ENCODE measurements around the gene CSNK1A1L.
A peak's percentile ranks its signal among the peaks of the same experiment; 100 is the strongest.
"Not testable (repeated sequence)": the region's sequence is repeated elsewhere in the genome, so short reads cannot be mapped to it uniquely, and the experiment has no call there.

The CSNK1A1L gene

GRCh38 chr13:37069597-37070103 is 35.8 kb downstream of the CSNK1A1L start:
- Histone ChIP-seq H3K9me3 (ENCODE audit: control insufficient read depth, low read length) (no peaks in the 10 kb centered on the region), H3K4me3 (ENCODE audit: insufficient read depth, low read depth, low read length) (no peak overlapping the region), H3K36me3 (ENCODE audit: control insufficient read depth, insufficient read depth, low read length) (no peaks in the 10 kb centered on the region), H3K27me3 (ENCODE audit: control insufficient read depth, insufficient read depth, low read length, poor library complexity, severe bottlenecking) (no peaks in the 10 kb centered on the region), H3K27ac (ENCODE audit: insufficient read depth, low read depth, low read length, poor library complexity, severe bottlenecking) (no peak overlapping the region), H3K4me1 (ENCODE audit: control insufficient read depth, insufficient read depth, low read length) (no peaks in the 10 kb centered on the region)
- WGBS, 2 experiments, result 94 to 95% methylated on average over 22 of the region's 22 CpGs

GRCh38 chr13:37068962-37069361 is 36.5 kb downstream of the CSNK1A1L start:
- no peak overlapping the region for H3K4me3 ChIP-seq (ENCODE audit: insufficient read depth, low read depth, low read length)
- no peaks in the 10 kb centered on the region for H3K27me3 ChIP-seq (ENCODE audit: control insufficient read depth, insufficient read depth, low read length, poor library complexity, severe bottlenecking)
- no peaks in the 10 kb centered on the region for H3K4me1 ChIP-seq (ENCODE audit: control insufficient read depth, insufficient read depth, low read length)
- H3K27ac ChIP-seq (ENCODE audit: insufficient read depth, low read depth, low read length, poor library complexity, severe bottlenecking), result no peak overlapping the region
- H3K36me3 ChIP-seq (ENCODE audit: control insufficient read depth, insufficient read depth, low read length), result no peaks in the 10 kb centered on the region
- H3K9me3 ChIP-seq (ENCODE audit: control insufficient read depth, low read length), result no peaks in the 10 kb centered on the region

GRCh38 chr13:37067874-37068273 is 37.6 kb downstream of the CSNK1A1L start:
- H3K27ac ChIP-seq (ENCODE audit: insufficient read depth, low read depth, low read length, poor library complexity, severe bottlenecking), result no peak overlapping the region
- no peaks in the 10 kb centered on the region for H3K36me3 ChIP-seq (ENCODE audit: control insufficient read depth, insufficient read depth, low read length)
- H3K4me1 ChIP-seq (ENCODE audit: control insufficient read depth, insufficient read depth, low read length), result no peaks in the 10 kb centered on the region
- H3K9me3 ChIP-seq (ENCODE audit: control insufficient read depth, low read length), result no peaks in the 10 kb centered on the region
- H3K4me3 ChIP-seq (ENCODE audit: insufficient read depth, low read depth, low read length), result no peak overlapping the region
- no peaks in the 10 kb centered on the region for H3K27me3 ChIP-seq (ENCODE audit: control insufficient read depth, insufficient read depth, low read length, poor library complexity, severe bottlenecking)
- WGBS, 2 experiments, result 78 to 92% methylated on average over 2 of the region's 2 CpGs

GRCh38 chr13:37065890-37066526 is 39.5 kb downstream of the CSNK1A1L start:
- no peaks in the 10 kb centered on the region for H3K27me3 ChIP-seq (ENCODE audit: control insufficient read depth, insufficient read depth, low read length, poor library complexity, severe bottlenecking)
- H3K9me3 ChIP-seq (ENCODE audit: control insufficient read depth, low read length), result no peaks in the 10 kb centered on the region
- no peaks in the 10 kb centered on the region for H3K36me3 ChIP-seq (ENCODE audit: control insufficient read depth, insufficient read depth, low read length)
- H3K4me1 ChIP-seq (ENCODE audit: control insufficient read depth, insufficient read depth, low read length), result no peaks in the 10 kb centered on the region
- no peak overlapping the region for H3K4me3 ChIP-seq (ENCODE audit: insufficient read depth, low read depth, low read length)
- WGBS, 2 experiments, result 61 to 68% methylated on average over 6 of the region's 6 CpGs
- no peak overlapping the region for H3K27ac ChIP-seq (ENCODE audit: insufficient read depth, low read depth, low read length, poor library complexity, severe bottlenecking)

GRCh38 chr13:37059848-37060192 is 45.6 kb downstream of the CSNK1A1L start:
- H3K4me1 ChIP-seq (ENCODE audit: control insufficient read depth, insufficient read depth, low read length), result peaks cover 7% of the 10 kb centered on the region
- H3K27ac ChIP-seq (ENCODE audit: insufficient read depth, low read depth, low read length, poor library complexity, severe bottlenecking), result no peak overlapping the region
- H3K36me3 ChIP-seq (ENCODE audit: control insufficient read depth, insufficient read depth, low read length), result no peaks in the 10 kb centered on the region
- 44 to 52% methylated on average over 9 to 10 of the region's 10 CpGs for WGBS, 2 experiments
- no peaks in the 10 kb centered on the region for H3K27me3 ChIP-seq (ENCODE audit: control insufficient read depth, insufficient read depth, low read length, poor library complexity, severe bottlenecking)
- H3K4me3 ChIP-seq (ENCODE audit: insufficient read depth, low read depth, low read length), result peak overlapping the region; percentile 86
- H3K9me3 ChIP-seq (ENCODE audit: control insufficient read depth, low read length), result no peaks in the 10 kb centered on the region

GRCh38 chr13:37058910-37059847 is 46.3 kb downstream of the CSNK1A1L start, which contains the start of gene SUPT20H:
TSS of gene SUPT20H (minus strand) at chr13:37059688. CDS start at chr13:37051490, 8,198 bp downstream.
- no peaks in the 10 kb centered on the region for H3K27me3 ChIP-seq (ENCODE audit: control insufficient read depth, insufficient read depth, low read length, poor library complexity, severe bottlenecking)
- H3K36me3 ChIP-seq (ENCODE audit: control insufficient read depth, insufficient read depth, low read length), result no peaks in the 10 kb centered on the region
- no peaks in the 10 kb centered on the region for H3K9me3 ChIP-seq (ENCODE audit: control insufficient read depth, low read length)
- H3K4me1 ChIP-seq (ENCODE audit: control insufficient read depth, insufficient read depth, low read length), result peaks cover 7% of the 10 kb centered on the region
- peak within 1 kb of the TSS; percentile 66 for H3K27ac ChIP-seq (ENCODE audit: insufficient read depth, low read depth, low read length, poor library complexity, severe bottlenecking)
- 1% methylated on average over 75 of the region's 75 CpGs for WGBS, 2 experiments
- H3K4me3 ChIP-seq (ENCODE audit: insufficient read depth, low read depth, low read length), result peak within 1 kb of the TSS; percentile 86

GRCh38 chr13:37056228-37056627 is 49.2 kb downstream of the CSNK1A1L start:
- not testable (repeated sequence) for H3K9me3 ChIP-seq (ENCODE audit: control insufficient read depth, low read length); H3K36me3 ChIP-seq (ENCODE audit: control insufficient read depth, insufficient read depth, low read length); H3K27ac ChIP-seq (ENCODE audit: insufficient read depth, low read depth, low read length, poor library complexity, severe bottlenecking); H3K27me3 ChIP-seq (ENCODE audit: control insufficient read depth, insufficient read depth, low read length, poor library complexity, severe bottlenecking); H3K4me1 ChIP-seq (ENCODE audit: control insufficient read depth, insufficient read depth, low read length); H3K4me3 ChIP-seq (ENCODE audit: insufficient read depth, low read depth, low read length)
- 92 to 100% methylated on average over 1 of the region's 2 CpGs for WGBS, 2 experiments

Data from ectodermal cell (in vitro differentiated cells).